Memory B cell (primary cell): Measurements from ENCODE around the gene COQ3.

Experiments used
- ATAC-seq: fragments of 150-1000 bp; cut with Tn5 transposase; 2 replicates; pipeline ENCODE4 v1.10.0; 2021; ENCODE audit warnings: low read depth, mild to moderate bottlenecking, moderate library complexity
- DNase-seq, 2 donors: peaks; one replicate each; pipeline ENCODE4 v3.0.0; 2022; ENCODE audit warnings: low spot score in 2 of 2
- H3K27ac Mint-ChIP-seq: one replicate; pipeline ENCODE4 v1.8.0; 2022; ENCODE audit warnings: mild to moderate bottlenecking, moderate library complexity, mixed read lengths
- H3K27me3 Mint-ChIP-seq: one replicate; pipeline ENCODE4 v1.8.0; 2022; ENCODE audit warnings: mixed read lengths
- H3K36me3 Mint-ChIP-seq: one replicate; pipeline ENCODE4 v1.8.0; 2022; ENCODE audit warnings: mild to moderate bottlenecking, mixed read lengths
- H3K4me1 Mint-ChIP-seq: one replicate; pipeline ENCODE4 v1.8.0; 2022; ENCODE audit warnings: mixed read lengths
- H3K4me3 Mint-ChIP-seq: one replicate; pipeline ENCODE4 v1.8.0; 2022; ENCODE audit warnings: mild to moderate bottlenecking, moderate library complexity, mixed read lengths
- H3K9me3 Mint-ChIP-seq: one replicate; pipeline ENCODE4 v1.8.0; 2022; ENCODE audit warnings: mixed read lengths

Gene COQ3, protein sequence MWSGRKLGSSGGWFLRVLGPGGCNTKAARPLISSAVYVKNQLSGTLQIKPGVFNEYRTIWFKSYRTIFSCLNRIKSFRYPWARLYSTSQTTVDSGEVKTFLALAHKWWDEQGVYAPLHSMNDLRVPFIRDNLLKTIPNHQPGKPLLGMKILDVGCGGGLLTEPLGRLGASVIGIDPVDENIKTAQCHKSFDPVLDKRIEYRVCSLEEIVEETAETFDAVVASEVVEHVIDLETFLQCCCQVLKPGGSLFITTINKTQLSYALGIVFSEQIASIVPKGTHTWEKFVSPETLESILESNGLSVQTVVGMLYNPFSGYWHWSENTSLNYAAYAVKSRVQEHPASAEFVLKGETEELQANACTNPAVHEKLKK

DNA sequence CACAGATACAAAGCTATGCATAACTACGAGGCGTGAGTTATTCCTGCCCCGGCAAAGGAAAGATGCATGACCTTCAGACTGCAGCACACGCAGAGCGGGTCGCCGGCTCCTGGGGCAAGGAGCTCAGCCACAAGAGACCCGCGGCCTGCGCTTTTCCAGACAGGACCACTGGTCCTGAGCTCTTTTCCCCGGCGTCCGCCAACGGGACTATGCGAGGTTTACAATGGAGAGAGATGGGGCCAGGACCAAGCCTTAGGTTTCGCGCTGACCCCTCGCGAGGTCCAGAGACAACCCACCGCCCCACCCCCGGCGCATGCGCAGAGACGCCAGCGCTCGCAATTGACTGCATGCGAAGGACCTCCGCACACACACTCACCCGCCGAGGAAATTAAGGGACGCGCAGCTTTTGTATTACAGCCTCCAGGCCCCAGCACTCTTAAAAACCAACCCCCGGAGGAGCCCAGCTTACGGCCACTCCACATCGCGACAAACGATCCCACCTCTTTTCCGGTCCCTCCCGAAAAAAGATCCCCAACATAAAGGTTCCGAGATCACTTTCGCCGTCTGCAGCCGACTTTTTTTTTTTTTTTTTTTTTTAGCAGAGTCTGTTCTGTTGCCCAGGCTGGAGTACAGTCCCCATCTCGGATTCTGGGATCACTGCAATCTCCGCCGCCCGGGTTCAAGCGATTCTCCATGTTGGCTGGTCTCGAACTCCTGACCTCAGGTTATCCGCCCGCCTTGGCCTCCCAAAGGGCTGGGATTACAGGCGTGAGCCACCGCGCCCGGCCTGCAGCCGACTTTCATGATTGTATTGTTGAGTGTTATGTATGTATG is at the start of gene COQ3:
COQ3 (minus strand) TSS at position 498 of the 834 bp plus-strand sequence; CDS start at position 482, 16 bp downstream.
- H3K27me3 Mint-ChIP-seq: no peaks in the 10 kb centered on the region
- DNase-seq (peak; percentile 57 to 72), ATAC-seq (peak; percentile 71)
- no peaks in the 10 kb centered on the region for H3K9me3 Mint-ChIP-seq
- H3K36me3 Mint-ChIP-seq: no peaks in the 10 kb centered on the region
- H3K4me1 Mint-ChIP-seq: peaks cover 7% of the 10 kb centered on the region
- peak within 1 kb of the TSS; percentile 82 for H3K27ac Mint-ChIP-seq
- H3K4me3 Mint-ChIP-seq: peak within 1 kb of the TSS; percentile 94

DNA sequence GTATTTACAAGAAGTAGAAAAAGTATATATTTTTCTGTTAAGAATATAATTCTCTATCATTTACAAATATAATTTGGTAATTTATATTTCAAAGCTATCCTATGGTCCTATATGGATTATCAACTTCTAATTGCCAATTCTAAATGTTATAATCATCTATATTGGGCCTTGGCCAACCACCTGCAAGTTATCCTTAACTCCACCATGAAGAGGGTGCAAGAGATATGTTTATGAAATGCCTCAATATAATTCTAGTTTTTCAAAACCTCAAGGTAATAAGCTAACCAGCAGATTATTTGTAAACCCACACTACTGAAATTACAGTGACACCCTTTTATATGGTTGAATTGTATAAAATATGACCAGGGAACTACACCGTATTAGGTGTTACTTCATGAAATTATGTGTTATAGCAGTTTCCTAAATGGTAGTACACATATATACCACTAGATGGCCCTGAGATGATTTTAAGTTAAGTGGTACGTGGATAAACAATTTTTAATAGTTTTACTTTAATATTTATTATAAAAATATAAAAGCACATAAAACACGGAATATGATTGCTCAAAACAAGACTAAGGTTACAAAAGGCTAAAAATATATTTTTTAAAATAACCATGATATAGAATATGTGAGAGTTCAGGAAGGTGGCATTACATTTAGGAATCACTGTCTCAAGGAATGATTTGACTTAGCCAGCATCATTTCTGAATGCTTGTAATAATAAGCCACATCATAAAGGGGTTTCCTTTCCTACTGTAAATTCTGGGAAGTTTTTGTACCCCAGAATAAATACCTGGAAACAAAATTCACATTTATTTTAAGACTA is 40.9 kb upstream of the COQ3 start:
- peaks cover 7% of the 10 kb centered on the region for H3K36me3 Mint-ChIP-seq
- H3K4me3 Mint-ChIP-seq: no peak overlapping the region
- ATAC-seq (peak; percentile 73), DNase-seq (no peak)
- no peaks in the 10 kb centered on the region for H3K27me3 Mint-ChIP-seq
- no peak overlapping the region for H3K27ac Mint-ChIP-seq
- H3K9me3 Mint-ChIP-seq: no peaks in the 10 kb centered on the region
- H3K4me1 Mint-ChIP-seq: no peaks in the 10 kb centered on the region

DNA sequence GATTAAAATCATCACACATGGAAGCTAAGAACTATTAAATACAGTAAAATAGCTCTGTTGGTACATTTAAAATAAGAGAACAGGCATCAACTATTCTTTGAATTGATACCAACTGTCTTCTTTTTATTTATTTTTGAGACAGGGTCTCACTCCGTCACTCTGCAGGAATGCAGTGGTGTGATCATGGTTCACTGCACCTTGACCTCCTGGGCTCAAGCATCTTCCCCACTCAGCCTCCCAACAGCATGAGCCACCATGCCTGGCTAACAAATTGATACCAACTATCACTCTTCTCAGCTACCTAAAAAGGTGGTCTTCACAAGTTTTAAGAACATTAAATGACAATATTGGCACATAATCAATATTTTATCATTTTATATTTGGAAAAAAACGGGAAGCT is 38.9 kb upstream of the COQ3 start:
- no peaks in the 10 kb centered on the region for H3K4me1 Mint-ChIP-seq
- peaks cover 3% of the 10 kb centered on the region for H3K36me3 Mint-ChIP-seq
- ATAC-seq (no peak), DNase-seq (no peak)
- H3K27me3 Mint-ChIP-seq: no peaks in the 10 kb centered on the region
- H3K9me3 Mint-ChIP-seq: no peaks in the 10 kb centered on the region
- H3K27ac Mint-ChIP-seq: no peak overlapping the region
- no peak overlapping the region for H3K4me3 Mint-ChIP-seq

DNA sequence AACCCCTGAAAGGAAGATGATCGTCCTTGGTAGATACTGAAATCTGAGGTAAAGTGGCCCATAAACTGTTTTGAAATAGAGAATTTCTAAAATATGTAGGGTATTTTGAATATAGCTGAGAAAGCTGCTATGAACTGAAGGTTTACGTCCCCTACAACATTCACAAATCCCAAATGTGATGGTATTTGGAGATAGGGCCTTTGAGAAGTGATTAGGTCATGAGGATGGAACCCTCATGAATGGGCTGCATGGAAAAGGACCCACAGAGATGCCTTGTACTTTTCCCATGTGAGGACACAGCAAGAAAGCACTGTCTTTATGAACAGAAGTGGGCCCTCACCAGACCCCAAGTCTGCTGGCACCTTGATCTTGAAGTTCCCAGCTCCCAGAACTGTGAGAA is 37.9 kb upstream of the COQ3 start:
- Mint-ChIP-seq H3K9me3 (no peaks in the 10 kb centered on the region), H3K4me1 (peaks cover 6% of the 10 kb centered on the region), H3K27me3 (no peaks in the 10 kb centered on the region), H3K4me3 (no peak overlapping the region), H3K36me3 (peaks cover 3% of the 10 kb centered on the region), H3K27ac (no peak overlapping the region)
- DNase-seq (no peak), ATAC-seq (no peak)

DNA sequence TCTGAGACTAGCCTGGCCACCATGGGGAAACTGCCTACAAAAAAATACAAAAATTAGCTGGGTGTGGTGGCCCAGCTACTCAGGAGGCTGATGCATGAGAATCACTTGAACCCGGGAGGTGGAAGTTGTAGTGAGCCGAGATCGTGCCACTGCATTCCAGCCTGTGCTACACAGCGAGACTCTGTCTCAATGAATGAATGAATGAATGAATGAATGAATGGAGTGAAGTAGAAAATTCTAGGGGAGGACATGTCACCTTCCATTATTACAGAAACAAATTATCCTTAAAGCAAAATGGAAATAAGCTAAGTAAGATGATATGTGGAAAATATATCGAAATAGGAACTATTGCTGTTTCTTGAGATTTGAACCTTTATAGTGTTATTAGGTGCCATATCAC is 34.0 kb upstream of the COQ3 start:
- ATAC-seq (no peak), DNase-seq (no peak)
- peaks cover 3% of the 10 kb centered on the region for H3K36me3 Mint-ChIP-seq
- H3K9me3 Mint-ChIP-seq: no peaks in the 10 kb centered on the region
- H3K27ac Mint-ChIP-seq: no peak overlapping the region
- no peak overlapping the region for H3K4me3 Mint-ChIP-seq
- peaks cover 22% of the 10 kb centered on the region for H3K4me1 Mint-ChIP-seq
- H3K27me3 Mint-ChIP-seq: no peaks in the 10 kb centered on the region

DNA sequence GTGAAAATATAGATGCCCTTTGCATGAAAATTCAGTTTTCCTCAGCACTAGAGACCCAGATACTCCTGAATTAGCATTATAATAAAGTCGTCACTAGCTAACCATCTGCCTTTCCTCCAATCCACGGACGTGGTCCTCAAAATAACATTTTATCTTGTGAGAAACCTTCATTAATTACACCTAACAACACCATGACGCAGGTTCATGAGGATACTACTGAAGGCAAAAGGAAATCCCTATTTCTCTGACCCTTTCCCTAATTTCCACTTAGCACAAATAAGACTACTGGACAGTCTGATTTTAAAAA is 32.4 kb upstream of the COQ3 start:
- peaks cover 30% of the 10 kb centered on the region for H3K4me1 Mint-ChIP-seq

DNA sequence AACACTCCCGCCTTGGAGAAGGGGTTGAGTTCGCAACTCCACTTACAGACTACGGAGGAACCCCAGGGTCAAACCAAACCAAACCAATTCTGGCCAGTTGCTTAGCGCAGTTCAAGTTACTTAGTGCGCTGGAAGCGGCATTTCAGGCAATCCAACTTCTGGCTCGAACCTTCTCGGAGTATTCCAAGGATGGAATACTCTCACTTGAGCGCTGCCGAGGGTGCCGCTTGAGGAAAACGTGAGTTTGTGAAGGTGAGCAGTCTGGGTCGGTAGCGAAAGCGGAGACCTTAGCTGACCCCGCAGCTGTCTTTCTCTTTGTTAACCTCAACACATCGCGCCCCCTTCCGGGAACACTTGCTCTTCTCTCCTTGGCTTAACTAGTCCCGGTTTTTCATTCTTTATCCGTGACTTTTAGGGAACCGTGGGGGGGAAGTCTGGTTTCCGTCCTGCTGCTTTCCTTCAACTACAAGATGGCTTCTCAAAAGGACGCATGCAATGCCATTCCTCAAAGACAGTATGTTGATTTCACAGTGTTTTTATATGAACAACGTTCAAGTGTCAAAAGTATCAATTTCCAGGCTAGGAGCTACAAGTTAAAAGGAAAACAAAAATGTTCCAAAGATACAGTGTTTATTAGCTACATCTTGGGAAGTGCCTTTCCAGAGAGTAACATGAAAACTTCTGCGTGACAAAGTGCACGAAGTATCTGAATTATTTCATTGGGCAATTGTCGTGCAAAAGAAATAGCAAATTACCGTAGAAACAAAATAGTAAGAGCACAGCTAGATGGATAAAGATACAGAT is 31.9 kb upstream of the COQ3 start:
- H3K4me1 Mint-ChIP-seq: peaks cover 35% of the 10 kb centered on the region
- peak; percentile 30 for ATAC-seq
- peak; percentile 41 to 55 for DNase-seq

More for the DNA sequence above, 32.4 kb upstream of the COQ3 start:
- Mint-ChIP-seq H3K36me3 (peaks cover 7% of the 10 kb centered on the region), H3K9me3 (no peaks in the 10 kb centered on the region), H3K27me3 (no peaks in the 10 kb centered on the region), H3K27ac (peak overlapping the region; percentile 99), H3K4me3 (peak overlapping the region; percentile 99)
- ATAC-seq: no peak
- DNase-seq: no peak

DNA sequence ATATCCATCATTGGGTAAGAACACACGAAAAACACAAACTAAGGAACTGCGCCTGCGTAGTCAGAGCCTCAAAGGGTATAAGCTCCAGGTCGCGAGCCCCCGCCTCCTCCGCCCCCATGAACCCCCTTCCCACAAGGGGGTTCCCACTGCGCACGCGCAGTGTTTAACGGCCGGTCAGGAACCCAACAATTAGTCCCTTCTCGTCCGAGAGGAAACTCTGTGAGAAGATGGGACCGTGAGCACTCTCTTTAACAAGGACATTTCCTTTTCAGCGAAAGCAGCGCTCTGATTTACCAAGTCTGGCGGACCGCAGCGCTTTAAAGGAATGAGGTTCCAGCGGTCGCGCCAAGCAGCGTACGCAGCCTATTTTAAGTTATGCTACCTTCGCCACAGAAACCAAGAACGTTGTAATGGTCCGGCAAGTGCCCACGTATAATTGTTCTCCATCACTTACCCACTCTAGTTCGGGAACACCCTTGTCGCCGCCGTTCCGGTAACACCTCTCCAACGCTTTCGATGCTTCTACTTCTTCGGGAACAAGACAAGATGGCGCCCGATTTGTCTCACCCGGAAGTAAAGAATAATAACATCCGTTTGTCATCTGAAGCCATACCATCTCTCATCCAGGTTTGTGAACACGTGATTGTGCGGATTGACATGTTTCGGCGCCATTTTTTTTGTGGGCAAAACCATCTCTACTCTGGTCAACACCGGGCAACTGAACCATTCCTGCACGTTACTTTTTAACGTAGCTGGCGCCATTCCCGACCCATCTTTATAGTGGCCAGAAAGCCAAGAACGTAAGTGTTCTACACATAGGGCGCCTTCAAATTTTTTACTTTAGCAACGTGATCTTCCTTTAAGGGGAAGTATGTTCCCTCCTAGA is 31.0 kb upstream of the COQ3 start, which contains the start of gene PNISR:
PNISR (minus strand) TSS at position 548 of the 886 bp plus-strand sequence. CDS start 10,649 bp downstream, outside the sequence.
- Mint-ChIP-seq H3K4me1 (peaks cover 38% of the 10 kb centered on the region), H3K27me3 (no peaks in the 10 kb centered on the region), H3K9me3 (no peaks in the 10 kb centered on the region), H3K4me3 (peak within 1 kb of the TSS; percentile 99), H3K27ac (peak within 1 kb of the TSS; percentile 99), H3K36me3 (peaks cover 8% of the 10 kb centered on the region)
- peak; percentile 77 for ATAC-seq
- peak; percentile 84 to 88 for DNase-seq

More for the DNA sequence above, 31.9 kb upstream of the COQ3 start:
- Mint-ChIP-seq H3K27ac (peak overlapping the region; percentile 99), H3K27me3 (no peaks in the 10 kb centered on the region), H3K9me3 (no peaks in the 10 kb centered on the region), H3K36me3 (peaks cover 8% of the 10 kb centered on the region), H3K4me3 (peak overlapping the region; percentile 99)

DNA sequence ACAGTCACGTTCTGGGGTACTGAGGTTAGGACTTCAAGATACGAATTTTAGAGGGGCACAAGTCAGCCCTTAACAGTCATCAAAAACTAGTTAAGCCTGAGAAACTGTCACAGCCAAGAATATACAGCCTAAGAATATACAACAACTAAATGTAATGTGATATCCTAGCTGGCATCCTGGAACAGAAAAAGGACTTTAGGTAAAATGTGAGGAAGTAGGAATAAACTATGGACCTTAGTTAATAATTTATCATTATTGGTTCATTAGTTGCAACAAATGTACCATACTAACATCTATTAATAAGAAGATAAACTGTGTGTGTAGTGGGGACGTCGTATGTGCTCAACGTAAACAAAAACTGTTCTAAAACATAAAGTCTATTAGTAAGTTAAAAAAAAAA is 30.0 kb upstream of the COQ3 start:
- Mint-ChIP-seq H3K36me3 (peaks cover 8% of the 10 kb centered on the region), H3K4me1 (peaks cover 38% of the 10 kb centered on the region), H3K9me3 (no peaks in the 10 kb centered on the region), H3K27me3 (no peaks in the 10 kb centered on the region), H3K27ac (peak overlapping the region; percentile 99), H3K4me3 (peak overlapping the region; percentile 99)
- DNase-seq (no peak), ATAC-seq (no peak)

DNA sequence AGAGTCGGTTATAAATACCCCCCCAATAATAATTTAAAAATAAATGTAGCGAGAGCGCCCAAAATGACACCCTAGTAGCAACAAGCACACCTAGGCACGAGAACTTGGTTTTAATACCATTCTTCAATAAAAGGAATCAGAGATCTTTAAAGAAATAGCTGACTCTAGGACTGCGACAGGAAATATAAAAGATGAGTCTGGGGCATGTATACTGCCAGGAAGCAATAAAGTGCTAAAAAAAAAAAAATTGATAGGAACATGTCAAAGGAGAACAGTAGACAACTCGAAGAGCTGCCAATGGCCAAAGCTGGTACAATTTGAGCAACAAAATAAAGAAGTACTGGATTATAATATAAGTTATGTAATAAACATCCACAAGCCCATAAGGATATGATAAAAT is 28.9 kb upstream of the COQ3 start:
- no peak for ATAC-seq
- Mint-ChIP-seq H3K27ac (peak overlapping the region; percentile 99), H3K36me3 (peaks cover 8% of the 10 kb centered on the region), H3K27me3 (no peaks in the 10 kb centered on the region), H3K4me3 (peak overlapping the region; percentile 54), H3K9me3 (no peaks in the 10 kb centered on the region), H3K4me1 (peaks cover 41% of the 10 kb centered on the region)
- DNase-seq: no peak

DNA sequence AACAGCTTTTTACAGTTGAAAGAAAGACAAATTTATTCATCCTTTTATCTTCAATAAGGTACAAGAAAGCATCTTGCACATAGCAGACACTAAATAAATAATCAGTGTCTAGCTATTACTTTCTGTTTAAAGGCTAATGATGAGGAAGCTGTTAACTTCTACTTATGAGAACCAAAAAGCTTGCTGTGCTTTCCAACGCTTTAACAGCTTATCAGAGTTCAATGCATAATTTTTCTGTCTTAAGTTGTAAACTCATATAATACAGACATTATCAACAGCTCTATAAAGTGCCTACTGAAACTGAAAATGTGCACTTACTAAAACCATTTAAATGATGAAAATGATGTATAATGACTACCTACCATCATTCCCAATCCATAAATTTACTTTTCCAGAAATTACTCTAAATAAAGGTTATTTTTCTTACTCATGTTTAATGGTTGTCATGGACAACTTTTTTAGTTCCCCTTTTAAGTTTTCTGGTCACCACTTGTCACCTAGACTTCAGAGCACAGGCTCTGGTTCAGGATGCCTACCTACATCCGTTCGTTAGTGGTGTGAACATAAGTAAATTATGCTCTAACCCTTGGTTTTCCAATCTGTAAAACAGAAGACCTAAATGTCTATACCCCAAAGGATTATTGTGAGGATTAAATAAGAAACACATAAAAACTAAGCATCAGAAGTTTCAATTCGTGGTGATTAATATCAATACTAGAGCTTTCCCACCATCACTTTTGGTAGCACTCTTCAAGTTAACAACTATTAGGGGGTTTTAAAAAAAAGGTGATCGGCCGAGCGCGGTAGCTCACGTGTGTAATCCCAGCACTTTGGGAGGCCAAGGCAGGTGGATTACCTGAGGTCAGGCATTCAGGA is 23.1 kb upstream of the COQ3 start:
- DNase-seq (no peak), ATAC-seq (peak; percentile 91)
- peak overlapping the region; percentile 54 for H3K4me3 Mint-ChIP-seq
- no peaks in the 10 kb centered on the region for H3K9me3 Mint-ChIP-seq
- H3K36me3 Mint-ChIP-seq: peaks cover 13% of the 10 kb centered on the region
- H3K27me3 Mint-ChIP-seq: no peaks in the 10 kb centered on the region
- peak overlapping the region; percentile 89 for H3K27ac Mint-ChIP-seq
- H3K4me1 Mint-ChIP-seq: peaks cover 23% of the 10 kb centered on the region

DNA sequence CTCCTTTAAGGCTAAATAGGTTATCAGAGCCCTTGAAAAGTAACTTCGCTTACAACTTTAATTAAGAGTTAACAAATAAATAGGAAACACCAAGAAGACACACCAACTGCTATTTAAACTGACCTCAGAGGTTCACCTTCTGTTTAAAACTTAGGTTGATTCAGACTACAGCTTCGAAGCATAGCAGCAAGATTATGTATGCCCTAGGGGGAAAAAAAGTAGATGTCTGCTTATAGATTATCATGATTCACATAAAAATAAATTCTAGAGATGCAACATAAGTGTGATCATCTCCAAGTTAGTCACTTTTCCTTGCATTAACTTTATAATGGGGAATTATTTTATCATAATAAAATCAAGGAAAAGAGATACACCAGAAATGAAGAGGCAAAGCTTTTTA is 22.2 kb upstream of the COQ3 start:
- H3K4me1 Mint-ChIP-seq: peaks cover 15% of the 10 kb centered on the region
- no peak for ATAC-seq
- no peaks in the 10 kb centered on the region for H3K9me3 Mint-ChIP-seq
- H3K36me3 Mint-ChIP-seq: peaks cover 10% of the 10 kb centered on the region
- no peak overlapping the region for H3K4me3 Mint-ChIP-seq
- no peak for DNase-seq
- H3K27ac Mint-ChIP-seq: peak overlapping the region; percentile 70
- H3K27me3 Mint-ChIP-seq: no peaks in the 10 kb centered on the region
